ENCODE measurements around the gene RGPD3. TPM values are rescaled to one million over a fixed set of nuclear protein-coding genes. Genes with fewer than 3 reads are reported as not detected.
"Not testable (repeated sequence)": the region's sequence is repeated elsewhere in the genome, so short reads cannot be mapped to it uniquely, and the experiment has no call there.

The RGPD3 gene
- polyA plus RNA-seq, 1 donor = 0.24 TPM

- DNase-seq; H3K27me3 ChIP-seq (ENCODE audit: control insufficient read depth, insufficient read depth, low read length); H3K9me3 ChIP-seq (ENCODE audit: control insufficient read depth, low read depth, low read length); H3K27ac ChIP-seq (ENCODE audit: low read length); H3K36me3 ChIP-seq (ENCODE audit: control insufficient read depth, insufficient read depth, low read length); H3K4me3 ChIP-seq (ENCODE audit: low read length); H3K4me1 ChIP-seq (ENCODE audit: control insufficient read depth, insufficient read depth, low read length): not testable (repeated sequence)
- no CpG with 5 or more reads among the region's 9 CpGs for WGBS (ENCODE audit: insufficient coverage, low lambda C conversion rate)
Measured at GRCh38 chr2:106506002-106506687, 37.9 kb upstream of the RGPD3 start.

GRCh38 chr2:106504787-106505186, 36.6 kb upstream of the RGPD3 start:
- WGBS (ENCODE audit: insufficient coverage, low lambda C conversion rate) = no CpG with 5 or more reads among the region's 4 CpGs
- not testable (repeated sequence) for H3K9me3 ChIP-seq (ENCODE audit: control insufficient read depth, low read depth, low read length); H3K4me3 ChIP-seq (ENCODE audit: low read length); H3K27me3 ChIP-seq (ENCODE audit: control insufficient read depth, insufficient read depth, low read length); DNase-seq; H3K36me3 ChIP-seq (ENCODE audit: control insufficient read depth, insufficient read depth, low read length); H3K4me1 ChIP-seq (ENCODE audit: control insufficient read depth, insufficient read depth, low read length); H3K27ac ChIP-seq (ENCODE audit: low read length)

GRCh38 chr2:106504192-106504591, 36.0 kb upstream of the RGPD3 start:
- H3K27me3 ChIP-seq (ENCODE audit: control insufficient read depth, insufficient read depth, low read length); H3K36me3 ChIP-seq (ENCODE audit: control insufficient read depth, insufficient read depth, low read length); H3K4me1 ChIP-seq (ENCODE audit: control insufficient read depth, insufficient read depth, low read length); DNase-seq; H3K4me3 ChIP-seq (ENCODE audit: low read length); H3K9me3 ChIP-seq (ENCODE audit: control insufficient read depth, low read depth, low read length); H3K27ac ChIP-seq (ENCODE audit: low read length): not testable (repeated sequence)
- WGBS (ENCODE audit: insufficient coverage, low lambda C conversion rate) = no CpG with 5 or more reads among the region's 11 CpGs

GRCh38 chr2:106502351-106502750, 34.1 kb upstream of the RGPD3 start:
- H3K27me3 ChIP-seq (ENCODE audit: control insufficient read depth, insufficient read depth, low read length); H3K9me3 ChIP-seq (ENCODE audit: control insufficient read depth, low read depth, low read length); DNase-seq; H3K36me3 ChIP-seq (ENCODE audit: control insufficient read depth, insufficient read depth, low read length); H3K4me1 ChIP-seq (ENCODE audit: control insufficient read depth, insufficient read depth, low read length); H3K4me3 ChIP-seq (ENCODE audit: low read length); H3K27ac ChIP-seq (ENCODE audit: low read length): not testable (repeated sequence)
- no CpG with 5 or more reads among the region's 8 CpGs for WGBS (ENCODE audit: insufficient coverage, low lambda C conversion rate)

GRCh38 chr2:106500350-106500749, 32.1 kb upstream of the RGPD3 start:
- WGBS (ENCODE audit: insufficient coverage, low lambda C conversion rate) = no CpG with 5 or more reads among the region's 7 CpGs

GRCh38 chr2:106498549-106498948, 30.3 kb upstream of the RGPD3 start:
- DNase-seq; H3K9me3 ChIP-seq (ENCODE audit: control insufficient read depth, low read depth, low read length); H3K27me3 ChIP-seq (ENCODE audit: control insufficient read depth, insufficient read depth, low read length); H3K4me1 ChIP-seq (ENCODE audit: control insufficient read depth, insufficient read depth, low read length); H3K27ac ChIP-seq (ENCODE audit: low read length); H3K4me3 ChIP-seq (ENCODE audit: low read length); H3K36me3 ChIP-seq (ENCODE audit: control insufficient read depth, insufficient read depth, low read length): not testable (repeated sequence)
- WGBS (ENCODE audit: insufficient coverage, low lambda C conversion rate) = 100% methylated on average over 1 of the region's 1 CpG

More at GRCh38 chr2:106500350-106500749, 32.1 kb upstream of the RGPD3 start:
- not testable (repeated sequence) for H3K4me3 ChIP-seq (ENCODE audit: low read length); H3K27me3 ChIP-seq (ENCODE audit: control insufficient read depth, insufficient read depth, low read length); H3K4me1 ChIP-seq (ENCODE audit: control insufficient read depth, insufficient read depth, low read length); H3K36me3 ChIP-seq (ENCODE audit: control insufficient read depth, insufficient read depth, low read length); H3K9me3 ChIP-seq (ENCODE audit: control insufficient read depth, low read depth, low read length); H3K27ac ChIP-seq (ENCODE audit: low read length); DNase-seq

- not testable (repeated sequence) for H3K4me1 ChIP-seq (ENCODE audit: control insufficient read depth, insufficient read depth, low read length); H3K27ac ChIP-seq (ENCODE audit: low read length); H3K4me3 ChIP-seq (ENCODE audit: low read length); DNase-seq; H3K27me3 ChIP-seq (ENCODE audit: control insufficient read depth, insufficient read depth, low read length); H3K9me3 ChIP-seq (ENCODE audit: control insufficient read depth, low read depth, low read length); H3K36me3 ChIP-seq (ENCODE audit: control insufficient read depth, insufficient read depth, low read length)
- WGBS (ENCODE audit: insufficient coverage, low lambda C conversion rate) = no CpG with 5 or more reads among the region's 6 CpGs
Measured at GRCh38 chr2:106492913-106493312, 24.7 kb upstream of the RGPD3 start.

- not testable (repeated sequence) for H3K27me3 ChIP-seq (ENCODE audit: control insufficient read depth, insufficient read depth, low read length); H3K27ac ChIP-seq (ENCODE audit: low read length); H3K4me3 ChIP-seq (ENCODE audit: low read length); H3K9me3 ChIP-seq (ENCODE audit: control insufficient read depth, low read depth, low read length); H3K36me3 ChIP-seq (ENCODE audit: control insufficient read depth, insufficient read depth, low read length); DNase-seq; H3K4me1 ChIP-seq (ENCODE audit: control insufficient read depth, insufficient read depth, low read length)
- WGBS (ENCODE audit: insufficient coverage, low lambda C conversion rate) = no CpG with 5 or more reads among the region's 6 CpGs
Measured at GRCh38 chr2:106492399-106492798, 24.2 kb upstream of the RGPD3 start.

- not testable (repeated sequence) for DNase-seq; H3K4me1 ChIP-seq (ENCODE audit: control insufficient read depth, insufficient read depth, low read length); H3K36me3 ChIP-seq (ENCODE audit: control insufficient read depth, insufficient read depth, low read length); H3K9me3 ChIP-seq (ENCODE audit: control insufficient read depth, low read depth, low read length); H3K27ac ChIP-seq (ENCODE audit: low read length); H3K4me3 ChIP-seq (ENCODE audit: low read length)
- peaks cover 11% of the 10 kb centered on the region for H3K27me3 ChIP-seq (ENCODE audit: control insufficient read depth, insufficient read depth, low read length)
- no CpG with 5 or more reads among the region's 6 CpGs for WGBS (ENCODE audit: insufficient coverage, low lambda C conversion rate)
Measured at GRCh38 chr2:106489701-106490100, 21.5 kb upstream of the RGPD3 start.

GRCh38 chr2:106487386-106488191, 19.4 kb upstream of the RGPD3 start:
- peaks cover 11% of the 10 kb centered on the region for H3K27me3 ChIP-seq (ENCODE audit: control insufficient read depth, insufficient read depth, low read length)
- not testable (repeated sequence) for H3K4me1 ChIP-seq (ENCODE audit: control insufficient read depth, insufficient read depth, low read length); H3K9me3 ChIP-seq (ENCODE audit: control insufficient read depth, low read depth, low read length); H3K36me3 ChIP-seq (ENCODE audit: control insufficient read depth, insufficient read depth, low read length); H3K27ac ChIP-seq (ENCODE audit: low read length)
- peak overlapping the region; percentile 10 for H3K4me3 ChIP-seq (ENCODE audit: low read length)
- 40% methylated on average over 1 of the region's 44 CpGs for WGBS (ENCODE audit: insufficient coverage, low lambda C conversion rate)
- peak; percentile 5 to 22 for DNase-seq

All from large intestine (tissue), 3 donors.